Smooth muscle cell of the brain vasculature (primary cell): Measurements from ENCODE around the gene FAAP20.
"Not testable (repeated sequence)": the region's sequence is repeated elsewhere in the genome, so short reads cannot be mapped to it uniquely, and the experiment has no call there.

Experiments used
- DNase-seq: peaks from one replicate; pipeline ENCODE4 v3.0.0-alpha.2; 2012; ENCODE audit warnings: low read depth, low spot score

FAAP20 gene

GRCh38 chr1:2158272-2158671 is 36.3 kb downstream of the FAAP20 start:
- no peak for DNase-seq

DNA sequence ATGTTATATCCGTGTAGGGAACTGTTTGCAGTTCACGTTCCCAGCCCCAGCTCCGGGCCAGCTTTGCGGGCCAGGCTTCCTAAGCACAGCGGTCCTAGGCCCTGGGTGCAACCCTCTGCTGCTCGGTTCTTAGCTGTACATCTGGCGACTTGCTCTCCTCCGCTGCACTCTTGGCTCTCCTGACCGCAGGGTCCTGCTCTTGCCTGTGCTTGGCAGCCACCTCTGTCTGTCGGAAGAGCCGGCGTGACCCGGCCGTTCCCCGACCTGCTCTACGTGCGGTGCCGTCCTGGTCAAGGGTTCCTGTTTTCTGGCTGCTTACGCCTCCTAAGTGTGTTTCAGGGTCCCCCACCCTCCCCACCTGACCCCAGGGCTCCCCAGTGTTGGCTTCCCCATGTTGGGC is 36.7 kb downstream of the FAAP20 start:
- DNase-seq, result no peak

GRCh38 chr1:2156866-2157265 is 37.7 kb downstream of the FAAP20 start:
- no peak for DNase-seq

DNA sequence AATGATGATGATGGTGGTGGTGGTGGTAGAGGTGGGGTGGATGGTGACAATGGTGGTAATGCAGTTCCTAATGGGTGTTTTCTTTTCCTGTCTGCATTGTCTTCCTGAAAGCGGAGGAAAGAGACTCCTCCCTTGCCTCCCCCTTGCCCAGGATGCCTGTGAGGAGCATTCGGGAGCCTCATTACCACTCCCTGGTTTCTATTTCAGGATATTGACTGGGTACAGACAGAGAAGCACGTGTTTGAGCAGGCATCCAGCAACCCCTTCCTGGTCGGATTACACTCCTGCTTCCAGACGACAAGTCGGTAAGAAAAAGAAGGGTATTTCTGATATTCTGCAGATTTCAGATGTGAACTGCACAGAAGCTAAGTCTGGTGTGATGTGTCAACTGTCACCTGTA is 38.8 kb downstream of the FAAP20 start:
- DNase-seq, result no peak

DNA sequence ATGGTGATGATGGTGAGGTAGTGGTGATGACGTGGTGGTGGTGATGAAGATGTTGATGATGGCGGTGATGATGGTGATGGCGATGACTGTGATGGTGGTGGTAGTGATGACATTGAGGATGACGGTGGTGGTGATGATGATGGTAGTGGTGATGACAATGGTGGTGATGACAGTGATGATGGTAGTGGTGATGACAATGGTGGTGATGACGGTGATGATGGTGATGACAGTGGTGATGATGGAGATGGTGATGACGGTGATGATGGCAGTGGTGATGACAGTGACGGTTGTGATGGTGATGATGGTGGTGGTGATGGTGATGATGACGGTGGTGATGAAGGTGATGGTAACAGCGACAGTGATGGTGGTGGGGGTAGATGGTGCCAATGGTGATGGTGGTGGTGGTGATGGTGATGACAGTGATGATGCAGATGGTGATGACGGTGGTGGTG is 39.4 kb downstream of the FAAP20 start:
- no peak for DNase-seq

- DNase-seq, result no peak
Measured at GRCh38 chr1:2154022-2154421, 40.5 kb downstream of the FAAP20 start.

DNA sequence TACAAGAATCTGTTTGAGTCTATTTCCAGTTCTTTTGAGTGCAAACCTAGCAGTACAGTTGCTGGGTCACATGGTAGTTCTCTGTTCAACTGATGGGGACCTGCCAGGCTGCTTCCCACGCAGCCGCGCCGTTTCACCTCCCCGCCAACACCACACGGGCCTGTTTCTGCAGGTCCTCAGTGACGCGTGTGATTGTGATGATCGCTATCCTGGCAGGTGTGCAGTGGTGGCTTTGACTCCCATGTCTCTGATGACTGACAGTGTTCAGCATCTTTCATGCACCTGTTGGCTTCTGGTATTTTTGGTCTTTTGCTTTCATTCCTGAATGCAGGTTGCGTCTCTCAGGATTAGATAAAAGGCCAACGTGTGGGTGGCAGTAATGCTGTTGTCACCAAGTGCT is 41.6 kb downstream of the FAAP20 start:
- DNase-seq, result no peak

GRCh38 chr1:2151911-2152310 is 42.7 kb downstream of the FAAP20 start:
- DNase-seq, result no peak

- no peak for DNase-seq
Measured at GRCh38 chr1:2151252-2151651, 43.3 kb downstream of the FAAP20 start.

GRCh38 chr1:2150801-2151200 is 43.8 kb downstream of the FAAP20 start:
- DNase-seq, result no peak

DNA sequence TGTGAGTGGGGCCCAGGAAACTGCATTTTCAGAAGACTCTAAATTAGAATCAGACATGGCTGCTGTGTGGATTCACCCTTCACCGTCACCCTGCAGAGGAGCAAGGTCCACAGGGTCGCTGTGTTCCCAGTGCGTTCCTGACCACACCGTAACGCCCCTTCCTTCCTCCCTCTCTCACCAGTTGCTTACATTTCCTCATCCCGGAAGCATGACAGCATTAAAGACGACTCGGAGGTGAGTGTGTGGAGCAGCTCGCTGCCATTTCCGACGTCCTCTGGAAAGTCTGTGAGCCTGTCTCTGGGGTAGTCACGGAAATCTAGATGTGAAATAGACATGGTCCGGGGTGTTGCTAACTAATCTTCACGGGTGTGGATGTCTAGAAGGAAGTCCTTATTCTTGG is 45.9 kb downstream of the FAAP20 start:
- no peak for DNase-seq

- DNase-seq, result not testable (repeated sequence)
Measured at GRCh38 chr1:2147869-2148268, 46.7 kb downstream of the FAAP20 start.

- no peak for DNase-seq
Measured at GRCh38 chr1:2146836-2147517, 47.6 kb downstream of the FAAP20 start.

DNA sequence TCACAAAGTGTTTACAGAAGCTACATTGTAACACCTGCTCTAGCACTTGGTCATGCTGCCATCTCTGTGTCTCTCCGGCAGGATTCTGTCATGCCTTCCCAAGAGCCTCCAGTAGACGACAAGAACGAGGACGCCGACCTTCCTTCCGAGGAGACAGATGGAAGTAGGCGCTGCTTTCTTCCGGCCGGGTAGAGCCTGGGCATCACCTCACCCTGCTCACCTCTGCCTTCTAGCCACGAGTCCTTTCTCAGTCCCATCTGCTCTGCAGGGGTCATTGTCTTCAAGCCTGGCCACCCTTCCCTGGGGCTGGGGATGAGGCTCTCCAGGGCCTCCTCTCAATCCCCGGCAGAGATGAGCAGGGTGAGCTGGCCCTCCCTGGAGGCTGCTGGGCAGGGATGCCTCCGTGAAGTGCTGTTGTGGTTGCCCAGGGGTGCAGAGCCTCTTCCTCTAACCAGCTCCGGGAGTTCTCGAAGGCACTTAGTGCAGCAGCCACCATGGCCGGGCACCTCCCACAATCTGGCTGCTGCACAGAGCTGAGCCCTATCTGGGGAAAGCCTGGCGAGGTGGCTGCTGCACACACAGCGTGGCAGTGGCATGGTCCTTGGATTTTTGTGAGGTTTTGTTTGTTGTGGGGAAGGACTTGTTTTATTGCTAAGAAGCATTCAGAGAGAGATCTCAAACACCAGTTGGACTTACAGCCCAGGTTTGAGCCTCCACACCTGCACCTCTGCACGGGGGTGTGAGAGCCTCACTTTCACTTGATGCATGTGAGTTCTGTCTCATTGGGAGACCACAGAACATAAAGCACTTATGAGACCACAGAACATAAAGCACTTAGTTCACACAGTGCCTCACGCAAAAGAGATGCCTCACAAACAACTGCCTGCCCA is 48.4 kb downstream of the FAAP20 start:
- no peak for DNase-seq

DNA sequence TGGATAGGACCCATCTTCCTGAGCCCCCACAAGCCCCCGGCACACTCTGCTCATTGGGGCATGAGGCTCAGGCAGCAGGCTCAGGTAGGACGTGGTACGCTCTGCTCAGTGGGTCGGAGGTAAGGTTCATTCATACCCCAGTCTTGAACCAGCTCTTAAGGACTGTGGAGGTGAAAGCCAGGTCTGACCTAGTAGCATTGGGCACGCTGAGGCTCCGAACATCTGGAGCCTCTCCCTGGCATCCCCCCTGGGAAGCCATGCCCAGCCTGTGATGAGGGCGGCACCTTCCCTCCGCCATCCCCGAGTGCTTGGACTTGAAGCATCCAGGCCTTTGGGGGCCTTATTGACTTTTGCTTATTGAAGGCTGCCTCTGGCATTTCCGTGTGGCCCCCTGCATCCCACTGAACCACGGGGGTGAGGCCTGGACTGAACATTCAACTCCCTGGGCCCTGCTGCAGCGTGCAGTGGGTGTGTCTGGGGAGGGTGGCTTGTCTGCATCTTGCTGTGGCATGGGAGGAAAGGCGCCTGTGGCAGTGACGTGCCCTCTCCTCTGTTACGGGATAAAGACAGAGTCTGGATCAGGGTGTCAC is 50.0 kb downstream of the FAAP20 start:
- DNase-seq, result no peak

DNA sequence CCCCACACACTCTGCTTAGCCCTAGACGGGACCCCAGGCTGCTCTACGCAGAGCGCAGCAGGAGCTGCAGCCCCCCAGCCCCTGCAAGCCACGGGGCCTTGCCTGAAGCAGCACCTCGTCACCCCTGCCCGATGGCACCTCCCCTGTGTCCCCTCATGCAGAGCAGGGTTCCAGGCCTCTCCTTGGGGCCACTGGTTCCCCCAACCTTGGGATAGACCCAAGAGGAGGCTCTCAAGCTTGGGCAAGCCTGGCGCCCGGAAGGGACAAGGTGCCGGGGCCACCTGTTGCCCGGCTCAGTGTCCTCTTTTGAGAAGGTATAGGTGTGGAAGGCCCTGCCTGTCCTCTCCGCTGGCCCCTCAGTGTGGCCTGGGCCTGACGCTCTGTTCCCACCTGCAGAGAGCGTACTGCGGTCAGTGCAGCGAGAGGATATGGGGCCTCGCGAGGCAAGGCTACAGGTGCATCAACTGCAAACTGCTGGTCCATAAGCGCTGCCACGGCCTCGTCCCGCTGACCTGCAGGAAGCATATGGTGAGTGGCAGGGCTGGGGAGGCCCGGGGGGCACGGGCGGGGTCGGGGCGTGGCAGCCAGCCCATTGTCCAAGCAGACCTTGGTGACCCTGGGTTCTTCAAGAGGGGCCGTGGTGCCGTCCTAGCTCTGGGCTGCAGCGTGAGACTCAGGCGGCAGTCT is 50.6 kb downstream of the FAAP20 start:
- no peak for DNase-seq

GRCh38 chr1:2141025-2141424 is 53.5 kb downstream of the FAAP20 start:
- no peak for DNase-seq
